ENCODE data around the gene PDZD2.

Gene PDZD2

DNA sequence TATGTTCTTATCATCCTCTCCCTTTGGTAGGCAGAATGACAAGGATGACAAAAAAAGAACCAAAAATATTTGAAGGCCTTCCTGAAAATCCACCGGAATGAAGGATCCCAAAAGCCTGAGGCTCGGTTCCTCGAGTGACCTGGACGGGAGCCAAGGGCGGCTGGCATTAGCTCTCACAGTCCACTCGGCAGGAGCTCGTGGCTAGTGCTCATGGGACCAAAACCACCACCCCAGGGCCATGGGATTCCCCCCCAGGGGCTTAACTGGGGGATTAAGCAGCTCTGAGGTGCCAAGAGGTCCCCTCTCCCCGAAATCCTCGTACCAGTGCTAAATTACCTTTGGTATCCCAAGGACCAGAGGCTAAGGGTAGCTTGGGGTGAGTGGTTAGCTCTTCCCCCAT is 586 bp upstream of the PDZD2 start:
- peaks cover 4% of the 10 kb centered on the region for H3K4me1 ChIP-seq (ENCODE audit: insufficient read depth, low read length, poor library complexity, severe bottlenecking)
- no peaks in the 10 kb centered on the region for H3K36me3 ChIP-seq (ENCODE audit: insufficient read depth, low read length)
- TF ChIP-seq, protein P1, sequence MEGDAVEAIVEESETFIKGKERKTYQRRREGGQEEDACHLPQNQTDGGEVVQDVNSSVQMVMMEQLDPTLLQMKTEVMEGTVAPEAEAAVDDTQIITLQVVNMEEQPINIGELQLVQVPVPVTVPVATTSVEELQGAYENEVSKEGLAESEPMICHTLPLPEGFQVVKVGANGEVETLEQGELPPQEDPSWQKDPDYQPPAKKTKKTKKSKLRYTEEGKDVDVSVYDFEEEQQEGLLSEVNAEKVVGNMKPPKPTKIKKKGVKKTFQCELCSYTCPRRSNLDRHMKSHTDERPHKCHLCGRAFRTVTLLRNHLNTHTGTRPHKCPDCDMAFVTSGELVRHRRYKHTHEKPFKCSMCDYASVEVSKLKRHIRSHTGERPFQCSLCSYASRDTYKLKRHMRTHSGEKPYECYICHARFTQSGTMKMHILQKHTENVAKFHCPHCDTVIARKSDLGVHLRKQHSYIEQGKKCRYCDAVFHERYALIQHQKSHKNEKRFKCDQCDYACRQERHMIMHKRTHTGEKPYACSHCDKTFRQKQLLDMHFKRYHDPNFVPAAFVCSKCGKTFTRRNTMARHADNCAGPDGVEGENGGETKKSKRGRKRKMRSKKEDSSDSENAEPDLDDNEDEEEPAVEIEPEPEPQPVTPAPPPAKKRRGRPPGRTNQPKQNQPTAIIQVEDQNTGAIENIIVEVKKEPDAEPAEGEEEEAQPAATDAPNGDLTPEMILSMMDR (conservative IDR thresholded peaks at IDR 0.05; ENCODE audit: low read length) = no peak
- TF ChIP-seq EZH2phosphoT487 (IDR thresholded peaks at IDR 0.05; ENCODE audit: borderline replicate concordance) = no peak
- H3K9me2 ChIP-seq (replicated peaks; ENCODE audit: low read depth, low read length) = no peaks in the 10 kb centered on the region
- H3K4me2 ChIP-seq (ENCODE audit: low read depth, low read length, poor library complexity, severe bottlenecking) = peak overlapping the region; percentile 64
- H3F3A ChIP-seq (ENCODE audit: low read depth) = no peaks in the 10 kb centered on the region
- H3K9me3 ChIP-seq (ENCODE audit: insufficient read depth, low read depth, low read length) = no peaks in the 10 kb centered on the region
- no peaks in the 10 kb centered on the region for H3K79me2 ChIP-seq (ENCODE audit: insufficient read depth, low read length)
- peak overlapping the region; percentile 81 for H3K4me3 ChIP-seq (ENCODE audit: low read length, poor library complexity, severe bottlenecking)
- no peaks in the 10 kb centered on the region for H4K20me1 ChIP-seq (ENCODE audit: insufficient read depth, low read length, poor library complexity, severe bottlenecking)
- H3K9ac ChIP-seq (ENCODE audit: low read depth, low read length, poor library complexity, severe bottlenecking) = peak overlapping the region; percentile 17
- H2AFZ ChIP-seq (ENCODE audit: low read length) = peak overlapping the region; percentile 84
- H3K27me3 ChIP-seq (ENCODE audit: insufficient read depth, low read length, poor library complexity, severe bottlenecking) = peaks cover 18% of the 10 kb centered on the region

DNA sequence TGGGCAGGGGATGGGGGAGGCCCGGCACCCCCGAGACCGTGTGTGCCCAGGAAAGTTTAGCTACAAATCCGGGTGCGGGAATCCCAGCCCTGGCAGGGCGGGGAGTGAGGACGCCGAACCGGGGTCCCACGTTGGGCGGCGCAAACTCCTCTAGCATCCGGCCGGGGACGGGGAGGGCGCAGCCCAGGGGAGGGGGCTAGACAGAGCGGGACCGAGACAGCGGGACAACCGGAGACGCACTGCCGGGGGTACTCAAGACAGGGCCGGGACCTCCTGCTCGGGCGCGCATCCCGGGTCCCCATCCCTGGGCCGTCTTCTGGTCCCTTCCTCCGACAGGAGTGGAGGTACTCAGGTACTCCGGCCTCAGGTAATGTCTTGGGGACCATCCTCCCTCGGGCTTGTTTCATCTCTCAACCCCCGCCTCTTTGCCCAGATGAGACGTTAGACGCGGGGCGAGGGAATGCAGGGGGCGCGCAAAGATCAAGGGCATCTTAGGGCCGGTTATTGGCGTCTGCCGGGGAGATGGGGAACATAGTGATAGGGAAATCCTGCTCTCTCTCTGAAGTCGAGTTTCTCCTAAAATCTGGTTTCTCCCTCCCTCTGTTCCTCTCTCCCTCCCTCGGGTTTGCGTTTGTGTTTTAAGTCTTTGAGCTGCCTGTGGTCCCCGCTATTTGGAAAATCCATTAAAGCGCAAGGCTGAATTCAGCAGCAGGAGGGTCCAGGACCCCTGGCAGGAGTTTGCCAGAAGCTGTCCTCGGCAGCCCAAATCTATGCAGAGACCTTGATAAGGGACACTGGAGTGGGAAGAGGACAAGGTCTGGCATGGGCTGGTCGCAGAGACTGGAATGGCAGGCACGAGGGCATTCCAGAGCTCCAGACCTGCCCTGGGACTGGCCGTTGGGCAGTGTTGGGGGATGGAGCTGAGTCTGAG is 815 bp downstream of the PDZD2 start:
- Histone ChIP-seq H3K9me3 (ENCODE audit: insufficient read depth, low read depth, low read length) (no peaks in the 10 kb centered on the region), H2AFZ (ENCODE audit: low read length) (0 out of 2 replicates have a peak overlapping the region, but pooled peaks have one; percentile 18), H3K9me2 (replicated peaks; ENCODE audit: low read depth, low read length) (no peaks in the 10 kb centered on the region), H3K4me3 (ENCODE audit: low read length, poor library complexity, severe bottlenecking) (peak overlapping the region; percentile 81), H4K20me1 (ENCODE audit: insufficient read depth, low read length, poor library complexity, severe bottlenecking) (no peaks in the 10 kb centered on the region), H3K36me3 (ENCODE audit: insufficient read depth, low read length) (no peaks in the 10 kb centered on the region), H3K4me1 (ENCODE audit: insufficient read depth, low read length, poor library complexity, severe bottlenecking) (peaks cover 4% of the 10 kb centered on the region), H3F3A (ENCODE audit: low read depth) (no peaks in the 10 kb centered on the region), H3K4me2 (ENCODE audit: low read depth, low read length, poor library complexity, severe bottlenecking) (peak overlapping the region; percentile 64), H3K9ac (ENCODE audit: low read depth, low read length, poor library complexity, severe bottlenecking) (no peak overlapping the region), H3K27me3 (ENCODE audit: insufficient read depth, low read length, poor library complexity, severe bottlenecking) (peaks cover 18% of the 10 kb centered on the region), H3K79me2 (ENCODE audit: insufficient read depth, low read length) (no peaks in the 10 kb centered on the region)
- TF ChIP-seq EZH2phosphoT487 (IDR thresholded peaks at IDR 0.05; ENCODE audit: borderline replicate concordance) = no peak
- TF ChIP-seq, protein P1 (conservative IDR thresholded peaks at IDR 0.05; ENCODE audit: low read length) = no peak

DNA sequence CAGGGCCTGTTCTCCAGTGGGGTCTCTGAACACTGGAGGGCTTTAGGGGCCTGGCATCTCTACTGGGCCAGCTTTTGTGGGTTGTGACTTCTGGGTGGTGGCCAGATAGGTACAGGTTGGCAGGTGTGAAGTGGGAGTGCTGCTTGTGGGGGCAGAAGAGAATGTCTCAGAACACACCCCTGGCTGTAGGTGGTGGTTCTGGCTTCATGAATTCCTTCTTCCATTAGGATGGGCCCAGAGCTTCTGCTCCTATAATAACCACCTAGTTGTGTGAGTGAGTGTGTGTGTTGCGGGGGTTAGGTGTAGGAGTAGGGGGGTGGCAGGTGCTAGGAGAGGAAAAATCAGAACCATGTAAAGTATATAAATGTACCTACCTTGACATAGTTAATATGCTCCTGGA is 1.6 kb downstream of the PDZD2 start:
- Histone ChIP-seq H3K79me2 (ENCODE audit: insufficient read depth, low read length) (no peaks in the 10 kb centered on the region), H2AFZ (ENCODE audit: low read length) (no peak overlapping the region), H3K9ac (ENCODE audit: low read depth, low read length, poor library complexity, severe bottlenecking) (no peak overlapping the region), H3K9me2 (replicated peaks; ENCODE audit: low read depth, low read length) (no peaks in the 10 kb centered on the region), H3K4me3 (ENCODE audit: low read length, poor library complexity, severe bottlenecking) (no peak overlapping the region), H3K27me3 (ENCODE audit: insufficient read depth, low read length, poor library complexity, severe bottlenecking) (peaks cover 18% of the 10 kb centered on the region), H3K4me1 (ENCODE audit: insufficient read depth, low read length, poor library complexity, severe bottlenecking) (peaks cover 4% of the 10 kb centered on the region), H4K20me1 (ENCODE audit: insufficient read depth, low read length, poor library complexity, severe bottlenecking) (no peaks in the 10 kb centered on the region), H3K36me3 (ENCODE audit: insufficient read depth, low read length) (no peaks in the 10 kb centered on the region), H3K4me2 (ENCODE audit: low read depth, low read length, poor library complexity, severe bottlenecking) (no peak overlapping the region), H3K9me3 (ENCODE audit: insufficient read depth, low read depth, low read length) (no peaks in the 10 kb centered on the region), H3F3A (ENCODE audit: low read depth) (no peaks in the 10 kb centered on the region)
- TF ChIP-seq EZH2phosphoT487 (IDR thresholded peaks at IDR 0.05; ENCODE audit: borderline replicate concordance) = no peak
- TF ChIP-seq, protein P1 (conservative IDR thresholded peaks at IDR 0.05; ENCODE audit: low read length) = no peak

All from Loucy (cell line).